ENCODE data around the gene COL4A2. TPM values are rescaled to one million over a fixed set of nuclear protein-coding genes. Genes with fewer than 3 reads are reported as not detected.

COL4A2 gene
- total and polyA plus RNA-seq, 2 experiments from 2014 or later = 146 to 455 TPM

- Histone ChIP-seq H3K9me3 (ENCODE audit: low read depth) (no peaks in the 10 kb centered on the region), H3K27ac (no peak overlapping the region), H3K27me3 (replicated peaks; ENCODE audit: insufficient read depth) (no peaks in the 10 kb centered on the region), H3F3A (ENCODE audit: insufficient read depth) (peaks cover 8% of the 10 kb centered on the region), H3K4me2 (ENCODE audit: unreplicated experiment) (no peak overlapping the region), H3K4me1 (ENCODE audit: insufficient read depth) (no peaks in the 10 kb centered on the region), H3K9me2 (ENCODE audit: insufficient read depth) (no peaks in the 10 kb centered on the region), H3K9ac (no peak overlapping the region), H3K36me3 (ENCODE audit: low read depth) (peaks cover 3% of the 10 kb centered on the region; the same call in 1 of the 2 replicates), H4K20me1 (ENCODE audit: insufficient read depth) (no peaks in the 10 kb centered on the region), H3K79me2 (ENCODE audit: insufficient read depth) (no peaks in the 10 kb centered on the region), H3K4me3 (no peak overlapping the region), H2AFZ (no peak overlapping the region)
- in situ Hi-C loops (cut with MboI) = no loop called here
- no peak for DNase-seq
- TF ChIP-seq EZH2 (IDR thresholded peaks at IDR 0.05; ENCODE audit: insufficient read depth, poor library complexity, severe bottlenecking) (no peak), EZH2phosphoT487 (IDR thresholded peaks at IDR 0.05; ENCODE audit: insufficient read depth, low read depth) (no peak)
- WGBS, 2 experiments (ENCODE audit: low coverage in 1 of 2, low lambda C conversion rate in 2 of 2, missing lambda C conversion rate in 2 of 2) = 81 to 86% methylated on average over 5 of the region's 5 CpGs
Observed at GRCh38 chr13:110498327-110498726, 191.2 kb downstream of the COL4A2 start.

- Histone ChIP-seq H3K9me2 (ENCODE audit: insufficient read depth) (no peaks in the 10 kb centered on the region), H3K9ac (no peak overlapping the region), H3K36me3 (ENCODE audit: low read depth) (peaks cover 3% of the 10 kb centered on the region; the same call in 1 of the 2 replicates), H4K20me1 (ENCODE audit: insufficient read depth) (no peaks in the 10 kb centered on the region), H3K4me3 (no peak overlapping the region), H3F3A (ENCODE audit: insufficient read depth) (peaks cover 8% of the 10 kb centered on the region), H2AFZ (no peak overlapping the region), H3K27ac (no peak overlapping the region), H3K9me3 (ENCODE audit: low read depth) (no peaks in the 10 kb centered on the region), H3K4me2 (ENCODE audit: unreplicated experiment) (no peak overlapping the region), H3K27me3 (replicated peaks; ENCODE audit: insufficient read depth) (no peaks in the 10 kb centered on the region), H3K4me1 (ENCODE audit: insufficient read depth) (no peaks in the 10 kb centered on the region), H3K79me2 (ENCODE audit: insufficient read depth) (no peaks in the 10 kb centered on the region)
- TF ChIP-seq EZH2phosphoT487 (IDR thresholded peaks at IDR 0.05; ENCODE audit: insufficient read depth, low read depth) (no peak), EZH2 (IDR thresholded peaks at IDR 0.05; ENCODE audit: insufficient read depth, poor library complexity, severe bottlenecking) (no peak)
- WGBS, 2 experiments (ENCODE audit: low coverage in 1 of 2, low lambda C conversion rate in 2 of 2, missing lambda C conversion rate in 2 of 2) = 83 to 84% methylated on average over 9 to 10 of the region's 10 CpGs
- no peak for DNase-seq
- in situ Hi-C loops (cut with MboI) = no loop called here
Observed at GRCh38 chr13:110498765-110499164, 191.7 kb downstream of the COL4A2 start.

- in situ Hi-C loops (cut with MboI) = no loop called here
- WGBS, 2 experiments (ENCODE audit: low coverage in 1 of 2, low lambda C conversion rate in 2 of 2, missing lambda C conversion rate in 2 of 2) = 84 to 85% methylated on average over 10 of the region's 10 CpGs
- H3K9ac ChIP-seq = no peak overlapping the region
- no peak overlapping the region for H2AFZ ChIP-seq
- no peaks in the 10 kb centered on the region for H3K27me3 ChIP-seq (replicated peaks; ENCODE audit: insufficient read depth)
- TF ChIP-seq EZH2 (IDR thresholded peaks at IDR 0.05; ENCODE audit: insufficient read depth, poor library complexity, severe bottlenecking) = no peak
- no peak for TF ChIP-seq EZH2phosphoT487 (IDR thresholded peaks at IDR 0.05; ENCODE audit: insufficient read depth, low read depth)
- no peak overlapping the region for H3K4me2 ChIP-seq (ENCODE audit: unreplicated experiment)
- H3K27ac ChIP-seq = no peak overlapping the region
- DNase-seq = no peak
- no peaks in the 10 kb centered on the region for H3K4me1 ChIP-seq (ENCODE audit: insufficient read depth)
- no peaks in the 10 kb centered on the region for H3K79me2 ChIP-seq (ENCODE audit: insufficient read depth)
- H3F3A ChIP-seq (ENCODE audit: insufficient read depth) = peaks cover 8% of the 10 kb centered on the region
- peaks cover 3% of the 10 kb centered on the region; the same call in 1 of the 2 replicates for H3K36me3 ChIP-seq (ENCODE audit: low read depth)
- no peaks in the 10 kb centered on the region for H4K20me1 ChIP-seq (ENCODE audit: insufficient read depth)
- H3K9me2 ChIP-seq (ENCODE audit: insufficient read depth) = no peaks in the 10 kb centered on the region
- no peak overlapping the region for H3K4me3 ChIP-seq
- no peaks in the 10 kb centered on the region for H3K9me3 ChIP-seq (ENCODE audit: low read depth)
Observed at GRCh38 chr13:110499621-110500281, 192.7 kb downstream of the COL4A2 start.

- no peaks in the 10 kb centered on the region for H3K79me2 ChIP-seq (ENCODE audit: insufficient read depth)
- peaks cover 8% of the 10 kb centered on the region for H3F3A ChIP-seq (ENCODE audit: insufficient read depth)
- peaks cover 3% of the 10 kb centered on the region; the same call in 1 of the 2 replicates for H3K36me3 ChIP-seq (ENCODE audit: low read depth)
- H3K4me2 ChIP-seq (ENCODE audit: unreplicated experiment) = no peak overlapping the region
- in situ Hi-C loops (cut with MboI) = no loop called here
- no peak overlapping the region for H2AFZ ChIP-seq
- 91 to 92% methylated on average over 3 of the region's 3 CpGs for WGBS, 2 experiments (ENCODE audit: low coverage in 1 of 2, low lambda C conversion rate in 2 of 2, missing lambda C conversion rate in 2 of 2)
- H3K9ac ChIP-seq = no peak overlapping the region
- no peak overlapping the region for H3K4me3 ChIP-seq
- H3K4me1 ChIP-seq (ENCODE audit: insufficient read depth) = no peaks in the 10 kb centered on the region
- H3K9me3 ChIP-seq (ENCODE audit: low read depth) = no peaks in the 10 kb centered on the region
- H4K20me1 ChIP-seq (ENCODE audit: insufficient read depth) = no peaks in the 10 kb centered on the region
- no peak for DNase-seq
- no peak for TF ChIP-seq EZH2phosphoT487 (IDR thresholded peaks at IDR 0.05; ENCODE audit: insufficient read depth, low read depth)
- TF ChIP-seq EZH2 (IDR thresholded peaks at IDR 0.05; ENCODE audit: insufficient read depth, poor library complexity, severe bottlenecking) = no peak
- no peaks in the 10 kb centered on the region for H3K9me2 ChIP-seq (ENCODE audit: insufficient read depth)
- no peaks in the 10 kb centered on the region for H3K27me3 ChIP-seq (replicated peaks; ENCODE audit: insufficient read depth)
- no peak overlapping the region for H3K27ac ChIP-seq
Observed at GRCh38 chr13:110500341-110500740, 193.3 kb downstream of the COL4A2 start.
